ENCODE data around the gene SPOCK3.

The SPOCK3 gene

GRCh38 chr4:167222099-167222498, 12.2 kb downstream of the SPOCK3 start:
- no peaks in the 10 kb centered on the region for H3K36me3 ChIP-seq (ENCODE audit: control insufficient read depth, low read depth, low read length)
- H3K4me3 ChIP-seq (ENCODE audit: low read length), result no peak overlapping the region
- H3K27ac ChIP-seq (ENCODE audit: low read length), result no peak overlapping the region
- H3K27me3 ChIP-seq (ENCODE audit: control insufficient read depth, insufficient read depth, low read length), result no peaks in the 10 kb centered on the region
- H3K9me3 ChIP-seq (ENCODE audit: control insufficient read depth, low read depth, low read length), result no peaks in the 10 kb centered on the region
- no peak overlapping the region for H3K9ac ChIP-seq (ENCODE audit: low read length)
- no peaks in the 10 kb centered on the region for H3K4me1 ChIP-seq (ENCODE audit: control insufficient read depth, low read depth, low read length)

- H3K27ac ChIP-seq (ENCODE audit: low read length), result no peak overlapping the region
- no peak overlapping the region for H3K9ac ChIP-seq (ENCODE audit: low read length)
- H3K4me3 ChIP-seq (ENCODE audit: low read length), result no peak overlapping the region
- no peaks in the 10 kb centered on the region for H3K9me3 ChIP-seq (ENCODE audit: control insufficient read depth, low read depth, low read length)
- no peaks in the 10 kb centered on the region for H3K36me3 ChIP-seq (ENCODE audit: control insufficient read depth, low read depth, low read length)
- no peaks in the 10 kb centered on the region for H3K4me1 ChIP-seq (ENCODE audit: control insufficient read depth, low read depth, low read length)
- H3K27me3 ChIP-seq (ENCODE audit: control insufficient read depth, insufficient read depth, low read length), result no peaks in the 10 kb centered on the region
These were observed 13.2 kb downstream of the SPOCK3 start for GRCh38 chr4:167221084-167221483.

- H3K4me1 ChIP-seq (ENCODE audit: control insufficient read depth, low read depth, low read length), result no peaks in the 10 kb centered on the region
- H3K4me3 ChIP-seq (ENCODE audit: low read length), result no peak overlapping the region
- H3K27ac ChIP-seq (ENCODE audit: low read length), result no peak overlapping the region
- no peaks in the 10 kb centered on the region for H3K9me3 ChIP-seq (ENCODE audit: control insufficient read depth, low read depth, low read length)
- no peaks in the 10 kb centered on the region for H3K36me3 ChIP-seq (ENCODE audit: control insufficient read depth, low read depth, low read length)
- no peaks in the 10 kb centered on the region for H3K27me3 ChIP-seq (ENCODE audit: control insufficient read depth, insufficient read depth, low read length)
- H3K9ac ChIP-seq (ENCODE audit: low read length), result no peak overlapping the region
These were observed 16.2 kb downstream of the SPOCK3 start for GRCh38 chr4:167218022-167218608.

- H3K4me1 ChIP-seq (ENCODE audit: control insufficient read depth, low read depth, low read length), result no peaks in the 10 kb centered on the region
- no peaks in the 10 kb centered on the region for H3K9me3 ChIP-seq (ENCODE audit: control insufficient read depth, low read depth, low read length)
- H3K9ac ChIP-seq (ENCODE audit: low read length), result no peak overlapping the region
- H3K4me3 ChIP-seq (ENCODE audit: low read length), result no peak overlapping the region
- no peaks in the 10 kb centered on the region for H3K27me3 ChIP-seq (ENCODE audit: control insufficient read depth, insufficient read depth, low read length)
- H3K36me3 ChIP-seq (ENCODE audit: control insufficient read depth, low read depth, low read length), result no peaks in the 10 kb centered on the region
- no peak overlapping the region for H3K27ac ChIP-seq (ENCODE audit: low read length)
These were observed 17.5 kb downstream of the SPOCK3 start for GRCh38 chr4:167216783-167217182.

- Histone ChIP-seq H3K36me3 (ENCODE audit: control insufficient read depth, low read depth, low read length) (no peaks in the 10 kb centered on the region), H3K4me1 (ENCODE audit: control insufficient read depth, low read depth, low read length) (no peaks in the 10 kb centered on the region), H3K9me3 (ENCODE audit: control insufficient read depth, low read depth, low read length) (no peaks in the 10 kb centered on the region), H3K9ac (ENCODE audit: low read length) (no peak overlapping the region), H3K4me3 (ENCODE audit: low read length) (no peak overlapping the region), H3K27ac (ENCODE audit: low read length) (no peak overlapping the region), H3K27me3 (ENCODE audit: control insufficient read depth, insufficient read depth, low read length) (no peaks in the 10 kb centered on the region)
These were observed 24.1 kb downstream of the SPOCK3 start for GRCh38 chr4:167210166-167210565.

GRCh38 chr4:167196344-167197012, 37.8 kb downstream of the SPOCK3 start:
- Histone ChIP-seq H3K36me3 (ENCODE audit: control insufficient read depth, low read depth, low read length) (no peaks in the 10 kb centered on the region), H3K9ac (ENCODE audit: low read length) (no peak overlapping the region), H3K27ac (ENCODE audit: low read length) (no peak overlapping the region), H3K4me3 (ENCODE audit: low read length) (no peak overlapping the region), H3K9me3 (ENCODE audit: control insufficient read depth, low read depth, low read length) (no peaks in the 10 kb centered on the region), H3K27me3 (ENCODE audit: control insufficient read depth, insufficient read depth, low read length) (no peaks in the 10 kb centered on the region), H3K4me1 (ENCODE audit: control insufficient read depth, low read depth, low read length) (no peaks in the 10 kb centered on the region)

- no peak overlapping the region for H3K9ac ChIP-seq (ENCODE audit: low read length)
- no peak overlapping the region for H3K4me3 ChIP-seq (ENCODE audit: low read length)
- H3K36me3 ChIP-seq (ENCODE audit: control insufficient read depth, low read depth, low read length), result no peaks in the 10 kb centered on the region
- H3K27me3 ChIP-seq (ENCODE audit: control insufficient read depth, insufficient read depth, low read length), result no peaks in the 10 kb centered on the region
- H3K27ac ChIP-seq (ENCODE audit: low read length), result no peak overlapping the region
- H3K4me1 ChIP-seq (ENCODE audit: control insufficient read depth, low read depth, low read length), result no peaks in the 10 kb centered on the region
- H3K9me3 ChIP-seq (ENCODE audit: control insufficient read depth, low read depth, low read length), result no peaks in the 10 kb centered on the region
These were observed 43.9 kb downstream of the SPOCK3 start for GRCh38 chr4:167190379-167190778.

GRCh38 chr4:167185465-167185864, 48.8 kb downstream of the SPOCK3 start:
- Histone ChIP-seq H3K27me3 (ENCODE audit: control insufficient read depth, insufficient read depth, low read length) (no peaks in the 10 kb centered on the region), H3K4me1 (ENCODE audit: control insufficient read depth, low read depth, low read length) (no peaks in the 10 kb centered on the region), H3K27ac (ENCODE audit: low read length) (no peak overlapping the region), H3K9me3 (ENCODE audit: control insufficient read depth, low read depth, low read length) (no peaks in the 10 kb centered on the region), H3K36me3 (ENCODE audit: control insufficient read depth, low read depth, low read length) (no peaks in the 10 kb centered on the region), H3K4me3 (ENCODE audit: low read length) (no peak overlapping the region), H3K9ac (ENCODE audit: low read length) (no peak overlapping the region)

- H3K27ac ChIP-seq (ENCODE audit: low read length), result no peak overlapping the region
- H3K9me3 ChIP-seq (ENCODE audit: control insufficient read depth, low read depth, low read length), result no peaks in the 10 kb centered on the region
- H3K27me3 ChIP-seq (ENCODE audit: control insufficient read depth, insufficient read depth, low read length), result no peaks in the 10 kb centered on the region
- H3K4me3 ChIP-seq (ENCODE audit: low read length), result no peak overlapping the region
- H3K4me1 ChIP-seq (ENCODE audit: control insufficient read depth, low read depth, low read length), result no peaks in the 10 kb centered on the region
- no peaks in the 10 kb centered on the region for H3K36me3 ChIP-seq (ENCODE audit: control insufficient read depth, low read depth, low read length)
- H3K9ac ChIP-seq (ENCODE audit: low read length), result no peak overlapping the region
These were observed 51.3 kb downstream of the SPOCK3 start for GRCh38 chr4:167183036-167183435.

- Histone ChIP-seq H3K36me3 (ENCODE audit: control insufficient read depth, low read depth, low read length) (no peaks in the 10 kb centered on the region), H3K9me3 (ENCODE audit: control insufficient read depth, low read depth, low read length) (no peaks in the 10 kb centered on the region), H3K4me1 (ENCODE audit: control insufficient read depth, low read depth, low read length) (no peaks in the 10 kb centered on the region), H3K27me3 (ENCODE audit: control insufficient read depth, insufficient read depth, low read length) (no peaks in the 10 kb centered on the region), H3K4me3 (ENCODE audit: low read length) (no peak overlapping the region), H3K9ac (ENCODE audit: low read length) (no peak overlapping the region), H3K27ac (ENCODE audit: low read length) (no peak overlapping the region)
These were observed 56.4 kb downstream of the SPOCK3 start for GRCh38 chr4:167177925-167178324.

GRCh38 chr4:167176723-167177367, 57.4 kb downstream of the SPOCK3 start:
- H3K4me1 ChIP-seq (ENCODE audit: control insufficient read depth, low read depth, low read length), result no peaks in the 10 kb centered on the region
- H3K27ac ChIP-seq (ENCODE audit: low read length), result no peak overlapping the region
- H3K36me3 ChIP-seq (ENCODE audit: control insufficient read depth, low read depth, low read length), result no peaks in the 10 kb centered on the region
- H3K9me3 ChIP-seq (ENCODE audit: control insufficient read depth, low read depth, low read length), result no peaks in the 10 kb centered on the region
- H3K4me3 ChIP-seq (ENCODE audit: low read length), result no peak overlapping the region
- no peak overlapping the region for H3K9ac ChIP-seq (ENCODE audit: low read length)
- no peaks in the 10 kb centered on the region for H3K27me3 ChIP-seq (ENCODE audit: control insufficient read depth, insufficient read depth, low read length)

GRCh38 chr4:167171928-167172327, 62.4 kb downstream of the SPOCK3 start:
- Histone ChIP-seq H3K4me3 (ENCODE audit: low read length) (no peak overlapping the region), H3K36me3 (ENCODE audit: control insufficient read depth, low read depth, low read length) (no peaks in the 10 kb centered on the region), H3K27ac (ENCODE audit: low read length) (no peak overlapping the region), H3K27me3 (ENCODE audit: control insufficient read depth, insufficient read depth, low read length) (no peaks in the 10 kb centered on the region), H3K9me3 (ENCODE audit: control insufficient read depth, low read depth, low read length) (no peaks in the 10 kb centered on the region), H3K9ac (ENCODE audit: low read length) (no peak overlapping the region), H3K4me1 (ENCODE audit: control insufficient read depth, low read depth, low read length) (no peaks in the 10 kb centered on the region)

Measured in iPS-18a (cell line).